Mucosa of descending colon (tissue), 3 donors: ENCODE results near the gene MAL. TPM values are rescaled to one million over a fixed set of nuclear protein-coding genes. Genes with fewer than 3 reads are reported as not detected.
A peak's percentile ranks its signal among the peaks of the same experiment; 100 is the strongest.

Experiments
- ATAC-seq: fragments of 200-7000 bp; cut with Tn5 transposase; one replicate; pipeline ENCODE4 v1.9.1; 2020; ENCODE audit warnings: mild to moderate bottlenecking, moderate library complexity
- DNase-seq, 3 donors: peaks; one replicate each; pipeline ENCODE4 v3.0.0-alpha.2; 2020
- H3K36me3 ChIP-seq: fragments of 200-600 bp; one replicate; pipeline ENCODE4 v1.8.0; 2021; ENCODE audit warnings: low read depth, mild to moderate bottlenecking
- H3K4me1 ChIP-seq: fragments of 200-600 bp; one replicate; pipeline ENCODE4 v1.8.0; 2021; ENCODE audit warnings: low read depth, mild to moderate bottlenecking
- H3K4me3 ChIP-seq: fragments of 200-600 bp; one replicate; pipeline ENCODE4 v1.8.0; 2021; ENCODE audit warnings: mild to moderate bottlenecking
- H3K9me3 ChIP-seq: fragments of 200-600 bp; one replicate; pipeline ENCODE4 v1.8.0; 2021; ENCODE audit warnings: mild to moderate bottlenecking
- CTCF ChIP-seq: fragments of 200-600 bp; IDR thresholded peaks from one replicate; pipeline ENCODE4 v1.8.0; 2022; ENCODE audit warnings: antibody characterized with exemption, mild to moderate bottlenecking
- intact Hi-C, 2 donors: fragments of 100-400 bp; cut with DNase I in 1 of 2; cut with micrococcal nuclease in 1 of 2; formaldehyde crosslinking; loops; one replicate each; pipeline versions ENCODE4 v1.11.0 to v1.11.1; 2022; cut with DNase I, micrococcal nuclease
- long read RNA-seq, 2 donors: library from polyadenylated mRNA; unstranded; transcript quantifications; one replicate each; pipeline ENCODE4 v2.0.0, GENCODE V29; 2019 to 2021
- total RNA-seq, 3 donors: library from RNA; stranded (reverse); fragmentation: NEBNext Ultra II Directional in 2 of 3; extraction: Animal tissue kit (Norgen Biotek cat#: 25700) in 2 of 3; gene quantifications; one replicate each; pipeline versions ENCODE4 v1.2.1 to v1.2.4, GENCODE V29; 2021 to 2023
- donor health status: DM: no; HTN: no; CAD: no; lungs with moderate emphysema.
- donor health status: DM: no; HTN: no; CAD: no.
- donor health status: DM: no; HTN: yes; CAD: no.

MAL gene
- total RNA-seq = 10 to 100 TPM in 1 of 3 donors, 1 to 10 TPM in 2; 1.4 to 28.8 (median 2.8) TPM
- long read RNA-seq, donor 1, transcript MAL-201 (4 exons, 1,112 nt) = major isoform, 18 of 20 reads
- long read RNA-seq, donor 1, partial matches to known transcripts = 2 of 20 reads
- long read RNA-seq, donor 1, other reads (novel, unspliced or antisense) = 0 of 20 reads
- long read RNA-seq, donor 2, partial matches to known transcripts = 1 of 2 reads
- long read RNA-seq, donor 2, other reads (novel, unspliced or antisense) = 0 of 2 reads

DNA sequence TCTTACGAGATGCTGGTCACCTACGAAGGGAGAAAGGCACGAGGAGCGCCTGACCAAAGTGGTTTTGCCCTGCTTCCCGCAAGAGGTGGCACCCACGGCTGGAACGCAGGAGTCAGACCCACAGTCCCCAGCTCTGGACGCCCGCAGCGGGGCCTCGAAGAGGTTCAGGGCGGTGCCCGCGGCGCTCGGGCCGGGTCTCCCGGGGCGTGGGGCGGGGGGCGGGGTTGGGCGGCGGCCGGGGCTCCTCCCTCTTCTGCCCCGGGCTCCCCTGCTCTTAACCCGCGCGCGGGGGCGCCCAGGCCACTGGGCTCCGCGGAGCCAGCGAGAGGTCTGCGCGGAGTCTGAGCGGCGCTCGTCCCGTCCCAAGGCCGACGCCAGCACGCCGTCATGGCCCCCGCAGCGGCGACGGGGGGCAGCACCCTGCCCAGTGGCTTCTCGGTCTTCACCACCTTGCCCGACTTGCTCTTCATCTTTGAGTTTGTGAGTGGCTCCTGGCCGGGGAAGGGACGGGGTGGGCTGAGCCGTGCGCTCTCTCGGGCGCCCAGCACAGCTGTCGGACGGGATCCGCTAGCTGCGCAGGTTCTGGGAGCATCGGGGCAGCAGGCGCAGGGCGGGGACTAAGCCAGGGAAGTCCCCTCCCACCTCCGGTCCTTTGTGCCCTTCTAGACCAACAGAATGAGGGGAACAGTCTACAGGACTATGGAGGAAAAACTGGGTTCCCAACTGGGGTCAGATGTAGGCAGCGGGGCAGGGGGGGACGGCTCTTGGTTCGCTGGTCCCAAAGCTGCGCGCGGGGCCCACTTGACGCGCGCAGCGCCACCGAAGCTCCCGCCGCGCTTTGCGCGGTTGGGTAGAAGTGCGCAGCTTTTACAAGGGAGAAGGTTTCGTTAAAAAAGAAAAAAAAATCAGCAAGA, at the start of gene MAL:
Gene MAL, plus strand, starts transcription at position 303 of the 914 bp plus-strand sequence. Its CDS starts 85 bp downstream, at position 388.
- TF ChIP-seq CTCF = no peak
- no peaks in the 10 kb centered on the region for H3K9me3 ChIP-seq
- intact Hi-C loops = no loop called here
- H3K36me3 ChIP-seq = no peaks in the 10 kb centered on the region
- DNase-seq = peak in 2 of 3 donors; percentile 27 to 58
- H3K4me1 ChIP-seq = peaks cover 4% of the 10 kb centered on the region
- H3K4me3 ChIP-seq = no peak within 1 kb of the TSS
- ATAC-seq = peak; percentile 55

- TF ChIP-seq CTCF = no peak
- intact Hi-C loops = no loop called here
- no peak for ATAC-seq
Measured at GRCh38 chr2:94977826-94978225, 47.7 kb upstream of the MAL start.

DNA sequence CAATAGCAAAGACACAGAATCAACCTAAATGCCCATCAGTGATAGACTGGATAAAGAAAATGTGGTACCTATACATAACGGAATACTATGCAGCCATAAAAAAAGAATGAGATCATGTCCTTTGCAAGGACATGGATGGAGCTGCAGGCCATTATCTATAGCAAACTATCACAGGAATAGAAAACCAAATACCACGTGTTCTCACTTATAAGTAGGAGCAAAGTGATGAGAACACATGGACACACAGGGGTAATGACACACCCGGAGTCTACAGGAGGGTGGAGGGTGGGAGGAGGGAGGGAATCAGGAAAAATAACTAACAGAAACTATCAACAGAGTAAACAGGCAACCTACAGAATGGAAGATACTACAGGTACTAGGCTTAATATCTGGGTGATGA, 46.6 kb upstream of the MAL start:
- H3K36me3 ChIP-seq = no peaks in the 10 kb centered on the region

More at GRCh38 chr2:94977826-94978225, 47.7 kb upstream of the MAL start:
- Histone ChIP-seq H3K9me3 (no peaks in the 10 kb centered on the region), H3K36me3 (no peaks in the 10 kb centered on the region), H3K4me1 (no peaks in the 10 kb centered on the region), H3K4me3 (no peak overlapping the region)
- no peak for DNase-seq

DNA sequence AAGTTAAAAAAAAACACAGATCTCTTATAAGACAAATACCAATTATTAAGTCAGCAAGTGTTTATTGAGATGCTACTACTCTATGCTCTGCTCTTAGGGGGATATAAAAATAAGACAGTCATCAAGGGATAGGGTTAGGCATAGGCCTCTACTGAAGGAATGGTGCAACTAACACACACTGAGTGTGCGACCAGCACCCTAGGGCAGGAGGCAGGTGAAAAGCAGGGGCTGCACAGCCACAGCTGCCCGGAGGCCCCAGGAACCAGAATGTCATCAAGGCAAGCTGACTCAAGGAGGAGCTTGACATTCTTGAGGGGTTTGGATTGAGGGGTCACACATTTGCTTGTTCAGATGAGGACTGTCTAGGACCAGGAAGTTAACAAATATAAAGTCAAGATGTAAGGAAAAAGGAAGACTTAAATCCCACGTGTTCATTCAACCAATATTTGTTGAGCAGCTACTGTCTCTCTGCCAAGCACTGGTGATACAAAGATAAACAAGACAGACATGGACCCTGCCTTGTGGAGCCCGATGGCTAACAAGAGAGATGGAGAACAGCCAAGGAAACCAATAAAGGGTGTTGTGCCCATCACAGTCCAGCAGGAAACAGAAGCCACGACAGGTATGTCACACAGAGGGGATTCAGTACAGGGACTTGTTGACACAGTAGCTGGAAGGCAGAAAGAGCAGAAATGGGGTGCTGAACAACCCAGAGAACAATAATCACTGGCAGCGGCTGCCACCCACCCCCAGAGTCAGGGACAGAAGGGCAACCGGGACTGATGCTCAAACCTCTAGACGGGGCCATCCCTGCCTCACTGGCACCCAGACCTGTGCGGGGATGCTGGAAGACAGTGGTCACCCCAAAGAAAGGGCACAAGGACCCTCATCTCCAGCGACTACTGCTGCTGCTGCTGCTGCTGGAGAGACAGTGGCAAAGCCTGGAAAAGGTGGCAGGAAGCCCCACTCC, 45.8 kb upstream of the MAL start:
- Histone ChIP-seq H3K36me3 (no peaks in the 10 kb centered on the region), H3K9me3 (no peaks in the 10 kb centered on the region), H3K4me3 (no peak overlapping the region), H3K4me1 (no peaks in the 10 kb centered on the region)
- no peak for TF ChIP-seq CTCF
- intact Hi-C loops = no loop called here
- DNase-seq (no peak), ATAC-seq (no peak)

More for the DNA sequence above, 46.6 kb upstream of the MAL start:
- Histone ChIP-seq H3K4me1 (no peaks in the 10 kb centered on the region), H3K9me3 (no peaks in the 10 kb centered on the region), H3K4me3 (no peak overlapping the region)
- TF ChIP-seq CTCF = no peak
- intact Hi-C loops = no loop called here
- DNase-seq (no peak), ATAC-seq (no peak)

GRCh38 chr2:94980406-94980805, 45.1 kb upstream of the MAL start:
- Histone ChIP-seq H3K9me3 (no peaks in the 10 kb centered on the region), H3K4me1 (no peaks in the 10 kb centered on the region), H3K4me3 (no peak overlapping the region), H3K36me3 (no peaks in the 10 kb centered on the region)
- ATAC-seq (no peak), DNase-seq (no peak)
- TF ChIP-seq CTCF = no peak
- intact Hi-C loops = no loop called here
